Measurements from ENCODE around the gene RFC4. TPM values are rescaled to one million over a fixed set of nuclear protein-coding genes. Genes with fewer than 3 reads are reported as not detected.
A peak's percentile ranks its signal among the peaks of the same experiment; 100 is the strongest.

RFC4 gene
- total RNA-seq, 1 experiment from 2014 or later = 33.2 TPM

DNA sequence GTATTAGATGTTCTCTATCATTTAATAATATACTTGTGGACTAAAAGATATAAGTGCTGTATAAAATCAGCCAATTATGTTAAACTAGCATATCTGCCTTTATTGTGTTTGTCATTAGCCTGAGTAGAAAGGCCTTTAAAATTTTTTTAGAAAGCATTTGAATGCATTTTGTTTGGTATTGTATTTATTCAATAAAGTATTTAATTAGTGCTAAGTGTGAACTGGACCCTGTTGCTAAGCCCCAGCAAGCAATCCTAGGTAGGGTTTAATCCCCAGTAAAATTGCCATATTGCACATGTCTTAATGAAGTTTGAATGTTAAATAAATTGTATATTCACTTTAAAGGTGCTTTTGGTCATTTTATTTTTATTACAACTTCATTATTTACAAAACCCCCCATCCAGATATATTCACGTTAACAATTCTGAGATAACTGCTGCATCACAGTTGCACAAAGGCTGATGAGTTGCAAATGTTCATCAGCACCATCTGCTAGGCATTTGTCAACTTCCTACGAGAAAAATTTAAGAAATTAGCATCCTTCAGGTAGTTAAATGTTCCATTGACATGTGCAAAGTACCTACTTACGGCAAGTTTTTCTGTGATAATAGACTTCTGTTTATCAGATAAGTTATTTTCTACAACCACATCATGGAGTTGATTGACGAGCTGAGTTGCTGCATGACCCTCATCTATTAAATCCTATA lies 16.6 kb downstream of the RFC4 start:
- Mint-ChIP-seq H3K27ac (ENCODE audit: low read depth, unreplicated experiment) (no peak overlapping the region), H3K4me1 (ENCODE audit: insufficient read depth, unreplicated experiment) (peaks cover 42% of the 10 kb centered on the region), H3K36me3 (ENCODE audit: insufficient read depth, unreplicated experiment) (peaks cover 88% of the 10 kb centered on the region), H3K27me3 (ENCODE audit: insufficient read depth, unreplicated experiment) (no peaks in the 10 kb centered on the region), H3K4me3 (ENCODE audit: unreplicated experiment) (peak overlapping the region; percentile 93), H3K9me3 (ENCODE audit: unreplicated experiment) (no peaks in the 10 kb centered on the region)
- TSS peak; percentile 14 for BruUV-seq (replicated peaks)
- no peak for DNase-seq (ENCODE audit: unreplicated experiment)
- TF ChIP-seq, protein P1, sequence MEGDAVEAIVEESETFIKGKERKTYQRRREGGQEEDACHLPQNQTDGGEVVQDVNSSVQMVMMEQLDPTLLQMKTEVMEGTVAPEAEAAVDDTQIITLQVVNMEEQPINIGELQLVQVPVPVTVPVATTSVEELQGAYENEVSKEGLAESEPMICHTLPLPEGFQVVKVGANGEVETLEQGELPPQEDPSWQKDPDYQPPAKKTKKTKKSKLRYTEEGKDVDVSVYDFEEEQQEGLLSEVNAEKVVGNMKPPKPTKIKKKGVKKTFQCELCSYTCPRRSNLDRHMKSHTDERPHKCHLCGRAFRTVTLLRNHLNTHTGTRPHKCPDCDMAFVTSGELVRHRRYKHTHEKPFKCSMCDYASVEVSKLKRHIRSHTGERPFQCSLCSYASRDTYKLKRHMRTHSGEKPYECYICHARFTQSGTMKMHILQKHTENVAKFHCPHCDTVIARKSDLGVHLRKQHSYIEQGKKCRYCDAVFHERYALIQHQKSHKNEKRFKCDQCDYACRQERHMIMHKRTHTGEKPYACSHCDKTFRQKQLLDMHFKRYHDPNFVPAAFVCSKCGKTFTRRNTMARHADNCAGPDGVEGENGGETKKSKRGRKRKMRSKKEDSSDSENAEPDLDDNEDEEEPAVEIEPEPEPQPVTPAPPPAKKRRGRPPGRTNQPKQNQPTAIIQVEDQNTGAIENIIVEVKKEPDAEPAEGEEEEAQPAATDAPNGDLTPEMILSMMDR (IDR thresholded peaks at IDR 0.05; ENCODE audit: unreplicated experiment) = no peak
- ChIA-PET CTCF (interaction anchor here (0.9 to 3.2 kb wide), 5 partner anchors 9 to 174 kb away, joined by 3 to 15 read pairs (median 5); no protein-coding TSS in a partner anchor), POLR2A (interaction anchor here (0.7 to 4.3 kb wide), 11 partner anchors 11 to 223 kb away, joined by 3 to 28 read pairs (median 4); partner anchors contain the start of gene TBCCD1)
- intact Hi-C loops (cut with micrococcal nuclease) = no loop called here

DNA sequence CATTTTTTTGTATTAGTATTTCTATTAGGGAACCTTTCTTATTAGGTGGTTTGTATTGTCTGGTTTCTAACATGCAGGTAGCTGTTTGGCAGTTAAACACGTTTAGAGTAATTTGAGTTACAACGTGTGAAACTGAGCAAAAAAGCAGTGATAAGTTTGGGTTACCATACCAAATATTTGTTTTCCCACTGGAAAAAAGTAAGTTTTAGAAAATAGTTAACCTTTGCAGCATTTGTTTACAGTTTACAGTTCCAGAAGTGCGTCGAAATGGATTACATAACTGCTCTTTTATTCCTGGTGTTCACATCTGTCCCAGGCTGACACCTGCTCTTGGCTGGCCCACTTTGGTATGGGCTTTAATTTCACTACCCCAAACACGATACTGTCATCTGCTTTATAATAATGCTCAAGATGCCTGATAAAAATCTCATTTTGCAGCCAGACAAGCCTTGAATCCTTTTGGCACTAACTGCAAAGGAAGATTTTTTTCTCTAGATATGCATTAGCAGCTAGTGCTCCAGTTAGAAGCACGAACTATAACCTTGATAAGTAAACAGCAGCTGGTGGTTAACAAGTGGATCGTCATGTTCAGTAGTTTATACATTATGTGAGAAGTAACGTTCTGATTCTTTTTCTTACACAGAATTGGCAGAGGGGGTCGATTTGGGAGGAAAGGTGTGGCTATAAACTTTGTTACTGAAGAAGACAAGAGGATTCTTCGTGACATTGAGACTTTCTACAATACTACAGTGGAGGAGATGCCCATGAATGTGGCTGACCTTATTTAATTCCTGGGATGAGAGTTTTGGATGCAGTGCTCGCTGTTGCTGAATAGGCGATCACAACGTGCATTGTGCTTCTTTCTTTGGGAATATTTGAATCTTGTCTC lies 17.6 kb downstream of the RFC4 start:
- TF ChIP-seq, protein P1 (IDR thresholded peaks at IDR 0.05; ENCODE audit: unreplicated experiment) = no peak
- H3K4me1 Mint-ChIP-seq (ENCODE audit: insufficient read depth, unreplicated experiment) = peaks cover 42% of the 10 kb centered on the region
- H3K27ac Mint-ChIP-seq (ENCODE audit: low read depth, unreplicated experiment) = peak overlapping the region; percentile 76
- peak overlapping the region; percentile 93 for H3K4me3 Mint-ChIP-seq (ENCODE audit: unreplicated experiment)
- no TSS peak for BruUV-seq (replicated peaks)
- POLR2A ChIA-PET = interaction anchor here (0.5 to 4.3 kb wide), 17 partner anchors 9 to 967 kb away, joined by 3 to 28 read pairs (median 3); partner anchors contain the start of gene FETUB
- intact Hi-C loops (cut with micrococcal nuclease) = no loop called here
- H3K27me3 Mint-ChIP-seq (ENCODE audit: insufficient read depth, unreplicated experiment) = no peaks in the 10 kb centered on the region
- CTCF ChIA-PET = interaction anchor here (0.6 to 2.5 kb wide), 4 partner anchors 17 to 866 kb away, joined by 3 to 9 read pairs (median 4); no protein-coding TSS in a partner anchor
- no peaks in the 10 kb centered on the region for H3K9me3 Mint-ChIP-seq (ENCODE audit: unreplicated experiment)
- DNase-seq (ENCODE audit: unreplicated experiment) = peak; percentile 30
- peaks cover 88% of the 10 kb centered on the region for H3K36me3 Mint-ChIP-seq (ENCODE audit: insufficient read depth, unreplicated experiment)

DNA sequence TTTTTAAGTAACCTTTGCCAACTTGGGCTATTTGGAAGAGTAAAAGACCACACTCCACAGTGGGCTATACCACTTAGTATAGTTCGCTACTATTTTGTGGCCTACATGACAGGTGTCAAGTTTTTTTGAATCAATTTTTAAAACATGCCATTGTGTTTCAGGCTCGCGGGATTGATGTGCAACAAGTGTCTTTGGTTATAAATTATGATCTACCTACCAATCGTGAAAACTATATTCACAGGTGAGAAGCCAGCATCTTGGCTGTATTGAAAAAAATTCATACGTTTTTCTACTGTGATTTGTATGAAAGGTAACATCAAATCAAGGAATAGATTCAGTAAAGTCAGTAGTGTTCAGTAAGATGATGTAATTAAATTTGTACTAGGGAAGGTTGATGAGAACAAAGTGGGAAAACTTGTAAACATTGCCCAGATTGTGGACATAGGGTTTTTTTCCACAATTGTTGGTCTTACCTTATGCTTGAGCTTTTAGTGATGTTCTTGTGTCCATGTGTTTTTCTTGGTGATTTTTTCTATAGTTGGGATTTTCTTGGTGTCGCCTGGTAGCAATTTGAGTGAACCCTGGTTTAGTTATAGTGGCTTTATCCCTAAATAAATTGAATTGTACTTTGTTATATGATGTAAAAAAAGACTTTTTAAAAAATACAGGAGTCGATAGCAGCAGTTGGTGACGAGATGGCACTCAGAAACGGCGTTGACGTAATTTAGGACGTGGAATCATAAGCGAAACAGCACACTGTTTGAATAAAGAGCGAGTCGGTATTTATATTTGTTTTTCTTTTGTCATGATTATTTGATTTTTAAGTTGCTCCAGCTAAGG lies 18.4 kb downstream of the RFC4 start:
- Mint-ChIP-seq H3K4me3 (ENCODE audit: unreplicated experiment) (peak overlapping the region; percentile 93), H3K9me3 (ENCODE audit: unreplicated experiment) (no peaks in the 10 kb centered on the region), H3K27ac (ENCODE audit: low read depth, unreplicated experiment) (peak overlapping the region; percentile 76), H3K27me3 (ENCODE audit: insufficient read depth, unreplicated experiment) (no peaks in the 10 kb centered on the region), H3K4me1 (ENCODE audit: insufficient read depth, unreplicated experiment) (peaks cover 42% of the 10 kb centered on the region), H3K36me3 (ENCODE audit: insufficient read depth, unreplicated experiment) (peaks cover 96% of the 10 kb centered on the region)
- BruUV-seq (replicated peaks) = no TSS peak
- CTCF ChIA-PET = interaction anchor here (0.6 to 2.5 kb wide), 3 partner anchors 17 to 173 kb away, joined by 3 to 9 read pairs (median 6); no protein-coding TSS in a partner anchor
- POLR2A ChIA-PET = interaction anchor here (0.7 to 4.3 kb wide), 9 partner anchors 9 to 220 kb away, joined by 3 to 28 read pairs (median 3); no protein-coding TSS in a partner anchor
- DNase-seq (ENCODE audit: unreplicated experiment) = peak; percentile 25
- intact Hi-C loops (cut with micrococcal nuclease) = no loop called here
- TF ChIP-seq, protein P1 (IDR thresholded peaks at IDR 0.05; ENCODE audit: unreplicated experiment) = no peak

All from MCF 10A (cell line).